Measurements from ENCODE around the gene CENPE. TPM values are rescaled to one million over a fixed set of nuclear protein-coding genes. Genes with fewer than 3 reads are reported as not detected.

The CENPE gene
- total RNA-seq, 4 donors from 2014 or later, result 2.3 to 10.7 (median 7.1) TPM

Other genes with a start within 250 kb of the CENPE start
- gene SLC9B1, start 178.6 kb downstream of the CENPE start, total RNA-seq, result under 1 TPM in 1 of 4 donors, not detected in 3; 0.40 TPM
- 10 to 100 TPM in 2 of 4 donors, 1 to 10 TPM in 2; 1.1 to 19.0 (median 7.8) TPM for gene SLC9B2, start 121.6 kb downstream of the CENPE start, total RNA-seq
- gene BDH2, start 98.5 kb downstream of the CENPE start, total RNA-seq, result 100 to 1,000 TPM in 3 of 4 donors, 10 to 100 TPM in 1; 65.2 to 128 (median 114) TPM

All from Peyer's patch (tissue), 4 donors.